ENCODE results near the gene DLAT. TPM values are rescaled to one million over a fixed set of nuclear protein-coding genes. Genes with fewer than 3 reads are reported as not detected.
"Not testable (repeated sequence)": the region's sequence is repeated elsewhere in the genome, so short reads cannot be mapped to it uniquely, and the experiment has no call there.

Gene DLAT
- total RNA-seq, 1 experiment from 2014 or later, result 99.3 TPM

GRCh38 chr11:112042961-112043304, 17.7 kb downstream of the DLAT start:
- no peaks in the 10 kb centered on the region for H3K27me3 Mint-ChIP-seq (ENCODE audit: insufficient read depth, unreplicated experiment)
- no peak for TF ChIP-seq CTCF (IDR thresholded peaks at IDR 0.05; ENCODE audit: insufficient read depth in 1 of 2, low read depth in 1 of 2, low read length in 1 of 2, severe bottlenecking in 1 of 2, unreplicated experiment in 1 of 2)
- Histone ChIP-seq H3K36me3 (ENCODE audit: control insufficient read depth, insufficient read depth, low read length) (peaks cover 10% of the 10 kb centered on the region), H3K27me3 (replicated peaks; ENCODE audit: control insufficient read depth, insufficient read depth, low read length) (no peaks in the 10 kb centered on the region), H3K9me3 (peaks cover 5% of the 10 kb centered on the region; the same call in 1 of the 2 replicates), H3K4me1 (no peaks in the 10 kb centered on the region), H3K4me3 (ENCODE audit: low read depth, low read length) (no peak overlapping the region)
- intact Hi-C loops (cut with micrococcal nuclease; ENCODE audit: unreplicated experiment), result no loop called here
- H3K27ac Mint-ChIP-seq (ENCODE audit: unreplicated experiment), result no peak overlapping the region
- H3K36me3 Mint-ChIP-seq (ENCODE audit: insufficient read depth, unreplicated experiment), result peaks cover 81% of the 10 kb centered on the region
- H3K9me3 Mint-ChIP-seq (ENCODE audit: unreplicated experiment), result no peaks in the 10 kb centered on the region
- no peak overlapping the region for H3K4me3 Mint-ChIP-seq (ENCODE audit: unreplicated experiment)
- ChIA-PET POLR2A (no interaction called here), CTCF (no interaction called here)
- H3K4me1 Mint-ChIP-seq (ENCODE audit: low read depth, unreplicated experiment), result peaks cover 22% of the 10 kb centered on the region
- BruUV-seq (replicated peaks), result no TSS peak
- no peak for DNase-seq

GRCh38 chr11:112044961-112045360, 19.8 kb downstream of the DLAT start:
- H3K27me3 ChIP-seq (replicated peaks; ENCODE audit: control insufficient read depth, insufficient read depth, low read length), result no peaks in the 10 kb centered on the region
- peaks cover 19% of the 10 kb centered on the region for H3K4me1 Mint-ChIP-seq (ENCODE audit: low read depth, unreplicated experiment)
- H3K9me3 ChIP-seq, result peaks cover 5% of the 10 kb centered on the region; the same call in 1 of the 2 replicates
- H3K36me3 ChIP-seq (ENCODE audit: control insufficient read depth, insufficient read depth, low read length), result peaks cover 10% of the 10 kb centered on the region
- H3K4me3 Mint-ChIP-seq (ENCODE audit: unreplicated experiment), result no peak overlapping the region
- intact Hi-C loops (cut with micrococcal nuclease; ENCODE audit: unreplicated experiment), result no loop called here
- no peak overlapping the region for H3K4me3 ChIP-seq (ENCODE audit: low read depth, low read length)
- H3K4me1 ChIP-seq, result no peaks in the 10 kb centered on the region
- H3K9me3 Mint-ChIP-seq (ENCODE audit: unreplicated experiment), result no peaks in the 10 kb centered on the region
- POLR2A ChIA-PET, result no interaction called here
- H3K27ac Mint-ChIP-seq (ENCODE audit: unreplicated experiment), result no peak overlapping the region
- CTCF ChIA-PET, result no interaction called here
- H3K36me3 Mint-ChIP-seq (ENCODE audit: insufficient read depth, unreplicated experiment), result peaks cover 81% of the 10 kb centered on the region
- no peak for TF ChIP-seq CTCF (IDR thresholded peaks at IDR 0.05; ENCODE audit: insufficient read depth in 1 of 2, low read depth in 1 of 2, low read length in 1 of 2, severe bottlenecking in 1 of 2, unreplicated experiment in 1 of 2)
- no peak for DNase-seq
- no TSS peak for BruUV-seq (replicated peaks)
- H3K27me3 Mint-ChIP-seq (ENCODE audit: insufficient read depth, unreplicated experiment), result no peaks in the 10 kb centered on the region

- H3K36me3 Mint-ChIP-seq (ENCODE audit: insufficient read depth, unreplicated experiment), result peaks cover 83% of the 10 kb centered on the region
- intact Hi-C loops (cut with micrococcal nuclease; ENCODE audit: unreplicated experiment); H3K27me3 Mint-ChIP-seq (ENCODE audit: insufficient read depth, unreplicated experiment); H3K4me3 Mint-ChIP-seq (ENCODE audit: unreplicated experiment); H3K36me3 ChIP-seq (ENCODE audit: control insufficient read depth, insufficient read depth, low read length); H3K9me3 Mint-ChIP-seq (ENCODE audit: unreplicated experiment); POLR2A ChIA-PET; H3K27me3 ChIP-seq (replicated peaks; ENCODE audit: control insufficient read depth, insufficient read depth, low read length); H3K27ac Mint-ChIP-seq (ENCODE audit: unreplicated experiment); H3K9me3 ChIP-seq; BruUV-seq (replicated peaks); H3K4me1 Mint-ChIP-seq (ENCODE audit: low read depth, unreplicated experiment); CTCF ChIA-PET; H3K4me3 ChIP-seq (ENCODE audit: low read depth, low read length); H3K4me1 ChIP-seq; DNase-seq: not testable (repeated sequence)
Observed at GRCh38 chr11:112046647-112047046, 21.4 kb downstream of the DLAT start.

- H3K36me3 Mint-ChIP-seq (ENCODE audit: insufficient read depth, unreplicated experiment), result peaks cover 89% of the 10 kb centered on the region
- H3K27ac Mint-ChIP-seq (ENCODE audit: unreplicated experiment); H3K27me3 Mint-ChIP-seq (ENCODE audit: insufficient read depth, unreplicated experiment); H3K36me3 ChIP-seq (ENCODE audit: control insufficient read depth, insufficient read depth, low read length); H3K4me3 ChIP-seq (ENCODE audit: low read depth, low read length); H3K27me3 ChIP-seq (replicated peaks; ENCODE audit: control insufficient read depth, insufficient read depth, low read length); intact Hi-C loops (cut with micrococcal nuclease; ENCODE audit: unreplicated experiment); POLR2A ChIA-PET; H3K9me3 Mint-ChIP-seq (ENCODE audit: unreplicated experiment); H3K4me1 Mint-ChIP-seq (ENCODE audit: low read depth, unreplicated experiment); BruUV-seq (replicated peaks); DNase-seq; H3K4me3 Mint-ChIP-seq (ENCODE audit: unreplicated experiment); H3K9me3 ChIP-seq; CTCF ChIA-PET; H3K4me1 ChIP-seq: not testable (repeated sequence)
Observed at GRCh38 chr11:112048256-112048655, 23.0 kb downstream of the DLAT start.

All from Caco-2 (cell line).